Stimulated activated CD8-positive, alpha-beta memory T cell treated with anti-CD3 and anti-CD28 coated beads, Interleukin-15, amount 100 ng/mL, for 24 hours (primary cell): ENCODE data around the gene SRGN.

Source experiments
- DNase-seq: peaks from one replicate; pipeline ENCODE4 v3.0.0-alpha.2; 2020; ENCODE audit warnings: low read depth

The SRGN gene

DNA sequence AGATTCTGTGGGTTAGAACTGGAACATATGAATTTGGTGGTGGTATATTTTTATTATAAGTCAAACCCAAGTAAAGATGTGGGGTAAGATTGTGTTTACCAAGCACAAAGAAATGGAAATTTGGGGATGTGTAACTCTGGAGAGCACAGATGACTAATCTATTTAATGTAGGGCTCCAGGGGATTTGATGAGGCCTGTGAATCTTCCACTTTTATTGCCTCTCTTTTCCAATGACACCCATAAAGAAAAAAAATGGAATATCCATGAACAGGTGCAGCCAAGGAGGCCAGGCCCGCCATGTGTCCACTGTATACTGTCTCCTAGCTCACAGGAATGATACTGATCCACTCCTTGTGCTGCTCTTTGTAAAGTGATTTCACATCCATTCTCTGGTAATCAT lies 2.8 kb downstream of the SRGN start:
- DNase-seq, result no peak

- no peak for DNase-seq
Observed at GRCh38 chr10:69091143-69091651, 3.3 kb downstream of the SRGN start.

GRCh38 chr10:69092959-69093850 lies 5.3 kb downstream of the SRGN start:
- DNase-seq, result peak; percentile 39

DNA sequence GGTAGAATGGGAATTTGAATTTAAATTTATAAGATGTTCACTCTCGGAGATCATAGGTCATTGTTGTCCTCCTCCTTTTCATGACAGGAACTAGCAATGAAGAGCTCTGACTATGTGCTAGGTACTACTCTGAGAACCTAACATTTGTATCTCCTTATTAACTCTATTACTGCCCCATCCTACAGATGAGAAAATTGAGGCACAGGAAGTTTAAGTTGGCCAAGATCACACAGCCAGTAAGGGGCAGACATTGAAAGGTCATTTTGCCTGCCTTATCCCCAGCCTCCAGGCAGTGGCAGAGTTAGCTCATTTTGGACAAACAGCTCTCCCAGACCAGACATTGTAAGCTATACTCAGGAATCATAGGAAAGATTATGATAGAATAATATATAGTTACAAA lies 6.0 kb downstream of the SRGN start:
- no peak for DNase-seq

- no peak for DNase-seq
Observed at GRCh38 chr10:69096045-69096444, 8.1 kb downstream of the SRGN start.

GRCh38 chr10:69097729-69098128 lies 9.8 kb downstream of the SRGN start:
- DNase-seq, result no peak

DNA sequence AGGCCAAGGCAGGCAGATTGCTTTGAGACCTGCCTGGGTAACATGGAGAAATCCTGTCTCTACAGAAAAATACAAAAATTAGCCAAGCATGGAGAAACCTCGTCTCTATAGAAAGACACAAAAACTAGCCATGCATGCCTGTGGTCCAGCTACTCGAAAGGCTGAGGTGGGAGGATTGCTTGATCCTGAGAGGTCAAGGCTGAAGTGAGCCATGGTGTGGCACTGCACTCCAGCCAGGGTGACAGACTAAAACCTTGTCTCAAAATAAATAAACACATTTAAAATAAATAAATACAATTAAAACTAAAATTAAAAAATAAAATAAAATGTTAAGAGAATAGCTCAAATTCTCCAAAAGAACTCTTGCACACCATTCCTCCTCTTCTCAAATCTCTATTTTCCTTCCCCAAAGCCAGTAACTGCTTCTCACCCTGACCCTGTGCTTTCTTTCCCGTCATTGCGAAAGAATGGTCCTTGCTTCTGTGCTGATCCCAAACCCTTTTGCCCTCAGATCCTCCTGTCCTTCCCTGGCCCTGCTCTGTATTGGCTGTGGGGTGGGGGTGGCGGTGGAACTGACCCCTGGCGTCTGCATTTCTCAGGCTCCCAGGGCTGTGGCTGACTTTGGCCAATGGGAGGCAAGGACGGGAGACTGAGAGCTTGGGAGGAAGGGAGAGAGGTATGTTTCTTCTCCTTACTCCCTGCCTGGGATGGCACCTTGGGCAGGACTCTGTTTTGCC lies 12.4 kb downstream of the SRGN start:
- DNase-seq, result no peak

DNA sequence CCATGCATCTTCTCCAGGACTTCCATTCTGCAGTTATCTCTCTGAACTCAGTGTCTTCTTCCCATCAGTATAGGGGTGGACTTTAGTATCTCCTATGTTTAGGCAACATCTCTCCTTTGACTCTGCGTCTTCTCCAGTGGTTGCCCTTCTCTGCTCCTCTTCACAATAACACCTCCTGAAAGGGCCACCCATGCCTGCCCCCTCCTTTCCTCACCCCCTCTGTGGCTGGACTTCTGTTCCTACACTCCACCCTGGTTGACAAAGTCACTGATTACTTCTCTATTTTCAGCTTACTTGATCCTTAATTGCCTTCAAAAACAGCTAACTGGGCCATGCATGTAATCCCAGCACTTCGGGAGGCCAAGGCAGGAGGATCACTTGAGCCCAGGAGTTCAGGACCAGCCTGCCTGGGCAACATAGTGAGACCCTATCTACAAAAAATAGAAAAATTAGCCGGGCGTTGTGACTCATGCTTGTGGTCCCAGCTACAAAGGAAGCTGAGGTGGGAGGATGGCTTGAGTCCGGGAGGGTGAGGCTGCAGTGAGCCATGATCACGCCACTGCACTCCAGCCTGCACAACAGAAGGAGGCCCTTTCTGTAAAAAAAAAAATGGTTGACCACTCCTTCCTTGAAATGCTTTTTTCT lies 13.7 kb downstream of the SRGN start:
- no peak for DNase-seq

- DNase-seq, result no peak
Observed at GRCh38 chr10:69102440-69102839, 14.5 kb downstream of the SRGN start.

GRCh38 chr10:69103784-69104183 lies 15.9 kb downstream of the SRGN start:
- DNase-seq, result no peak

DNA sequence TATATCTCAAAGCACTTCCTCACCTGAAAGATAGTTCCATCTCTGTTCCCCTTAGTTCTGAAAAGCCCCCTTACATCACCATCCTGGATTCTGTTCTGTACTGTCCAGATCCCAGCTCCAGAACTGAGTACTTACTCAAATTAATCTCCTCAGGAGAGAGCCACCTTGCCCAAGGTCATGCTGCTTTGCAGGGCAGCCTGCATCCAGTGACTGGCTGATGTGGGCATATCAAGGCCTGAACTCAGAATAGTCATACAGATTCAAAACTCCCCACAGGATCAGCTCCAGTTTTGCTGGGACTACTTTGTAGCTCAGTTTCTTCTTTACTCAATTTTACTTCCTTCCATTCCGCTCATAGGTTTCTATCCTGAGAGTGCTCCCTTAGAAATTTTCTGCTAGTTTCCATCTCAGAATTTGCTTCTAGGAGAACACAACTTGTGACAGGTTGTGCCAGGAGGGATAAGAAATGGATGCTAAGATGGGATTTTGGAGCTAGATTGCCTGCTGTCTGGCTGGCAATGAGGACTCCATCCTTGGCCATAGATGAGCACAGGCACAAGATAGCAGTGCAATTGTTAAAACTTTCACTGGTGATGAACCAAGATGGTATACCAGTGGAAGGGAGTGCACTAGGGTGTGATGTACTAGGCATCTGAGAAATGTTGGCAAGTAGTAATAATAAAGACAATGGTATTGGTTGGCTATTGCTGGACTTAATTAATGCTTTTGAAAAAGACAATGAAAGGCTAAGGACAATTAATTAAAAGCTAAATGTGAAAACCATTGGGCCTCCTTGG lies 17.3 kb downstream of the SRGN start:
- no peak for DNase-seq

- no peak for DNase-seq
Observed at GRCh38 chr10:69107176-69107490, 19.2 kb downstream of the SRGN start.

- no peak for DNase-seq
Observed at GRCh38 chr10:69107699-69108098, 19.8 kb downstream of the SRGN start.

- no peak for DNase-seq
Observed at GRCh38 chr10:69119896-69120295, 32.0 kb downstream of the SRGN start.

DNA sequence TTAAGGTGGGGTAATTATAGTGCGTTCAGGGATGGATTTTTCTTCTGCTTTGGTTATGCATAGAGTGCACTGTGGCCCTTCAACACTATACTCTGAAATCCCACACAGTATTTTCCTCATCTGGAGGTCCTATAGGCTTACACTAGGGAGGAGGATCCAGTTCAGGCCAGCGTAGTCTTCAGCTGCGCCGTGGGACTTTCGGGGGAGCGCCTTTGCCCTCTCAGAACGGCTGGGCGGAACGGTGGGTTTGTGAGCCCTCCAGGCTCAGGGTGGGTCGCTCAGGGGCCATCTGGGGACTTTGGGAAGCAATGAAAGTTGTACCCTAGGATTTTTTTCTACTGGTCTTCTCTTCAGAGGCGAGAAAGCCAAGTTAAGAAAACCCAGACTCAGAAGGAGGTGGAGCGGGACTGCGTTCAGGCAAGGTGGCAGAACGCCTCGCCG lies 35.4 kb downstream of the SRGN start:
- no peak for DNase-seq

- DNase-seq, result peak; percentile 99
Observed at GRCh38 chr10:69123747-69124562, 36.1 kb downstream of the SRGN start, which contains the start of gene VPS26A. Gene VPS26A, plus strand, starts transcription at chr10:69124178. Its CDS starts 100 bp downstream, at chr10:69124278.

GRCh38 chr10:69124563-69125268 lies 36.8 kb downstream of the SRGN start:
- DNase-seq, result no peak

DNA sequence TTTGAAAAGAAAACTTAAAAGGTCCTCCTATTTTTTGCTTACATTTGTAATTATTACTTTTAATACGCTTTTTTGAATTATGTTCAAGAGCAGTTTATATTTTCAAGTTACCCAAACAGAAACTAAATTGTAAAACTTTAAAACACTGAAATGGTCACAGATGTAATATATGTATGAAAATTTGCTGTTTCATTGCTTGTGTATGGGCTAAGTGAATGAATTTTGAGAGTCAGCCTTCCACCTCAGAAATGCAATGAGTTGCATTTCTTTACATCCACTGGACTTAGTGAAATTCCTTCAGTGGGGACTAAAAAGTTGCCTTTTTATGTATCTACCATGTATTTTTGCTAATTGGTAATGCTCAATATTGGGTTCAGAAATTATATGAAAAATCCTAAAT lies 37.7 kb downstream of the SRGN start:
- no peak for DNase-seq

DNA sequence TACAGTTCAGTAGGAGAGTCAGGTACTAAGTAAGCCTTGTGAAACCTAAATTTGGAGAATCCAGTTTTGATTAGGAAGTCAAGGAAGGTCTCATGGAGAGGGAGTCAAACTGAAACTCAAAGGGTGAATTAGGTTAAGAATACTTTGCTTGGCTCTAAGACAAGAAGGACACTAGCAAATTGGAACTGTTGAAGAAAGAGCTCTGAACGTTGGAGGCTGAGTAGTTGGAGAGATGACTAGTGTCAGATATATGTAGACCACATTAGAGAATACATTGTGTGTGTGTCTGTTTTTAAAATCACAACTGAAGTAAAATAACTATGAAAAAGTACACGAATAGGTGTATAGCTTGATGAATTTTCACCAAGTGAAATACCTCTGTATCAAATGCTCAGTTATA lies 42.3 kb downstream of the SRGN start:
- DNase-seq, result no peak

DNA sequence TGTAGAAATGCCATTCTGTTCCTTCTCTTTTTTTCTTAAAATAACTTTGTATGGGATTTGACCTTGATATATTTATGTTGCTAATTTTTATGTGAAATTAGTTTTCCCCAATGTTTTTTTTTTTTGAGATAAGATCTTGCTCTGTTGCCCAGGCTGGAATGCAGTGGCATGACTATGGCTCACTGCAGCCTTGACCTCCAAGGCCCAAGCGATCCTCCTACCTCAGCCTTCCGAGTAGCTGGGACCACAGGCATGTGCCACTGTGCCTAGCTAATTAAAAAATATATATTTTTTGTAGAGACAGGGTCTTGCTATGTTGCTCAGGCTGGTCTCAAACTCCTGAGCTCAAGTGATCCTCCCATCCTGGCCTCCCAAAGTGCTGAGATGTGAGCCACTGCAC lies 52.1 kb downstream of the SRGN start:
- no peak for DNase-seq
